ENCODE results near the gene GSN. TPM values are rescaled to one million over a fixed set of nuclear protein-coding genes. Genes with fewer than 3 reads are reported as not detected.

Gene GSN
- total and polyA plus RNA-seq, 8 donors: 215 to 909 (median 531) TPM

GRCh38 chr9:121233906-121234831 lies 33.8 kb upstream of the GSN start:
- WGBS, 5 donors: 75 to 88% (median 84%) methylated on average over 11 of the region's 11 CpGs
- DNase-seq: no peak
- no peaks in the 10 kb centered on the region for H3K27me3 ChIP-seq
- TF ChIP-seq EP300 (IDR thresholded peaks at IDR 0.05) (no peak), POLR2A (IDR thresholded peaks at IDR 0.05) (no peak), POLR2AphosphoS5 (IDR thresholded peaks at IDR 0.05) (no peak), CTCF (IDR thresholded peaks at IDR 0.05) (no peak)
- intact Hi-C loops (cut with DNase I; ENCODE audit: low total_unique reads): no loop called here
- H3K9me3 ChIP-seq: no peaks in the 10 kb centered on the region
- H3K27ac ChIP-seq: no peak overlapping the region
- H3K4me1 ChIP-seq: no peaks in the 10 kb centered on the region
- no peak overlapping the region for H3K4me3 ChIP-seq
- peaks cover 0 to 9% (median 0%) of the 10 kb centered on the region in 4 donors for H3K36me3 ChIP-seq

- no peak overlapping the region for H3K27ac ChIP-seq
- DNase-seq: no peak
- 83 to 90% (median 86%) methylated on average over 6 of the region's 6 CpGs for WGBS, 5 donors
- intact Hi-C loops (cut with DNase I; ENCODE audit: low total_unique reads): no loop called here
- H3K9me3 ChIP-seq: no peaks in the 10 kb centered on the region
- no peaks in the 10 kb centered on the region for H3K27me3 ChIP-seq
- no peak overlapping the region for H3K4me3 ChIP-seq
- TF ChIP-seq POLR2A (IDR thresholded peaks at IDR 0.05): no peak
- H3K36me3 ChIP-seq: peaks cover 0 to 9% (median 0%) of the 10 kb centered on the region in 4 donors
- H3K4me1 ChIP-seq: no peaks in the 10 kb centered on the region
Observed at GRCh38 chr9:121234832-121235161, 33.2 kb upstream of the GSN start.

GRCh38 chr9:121235512-121235911 lies 32.5 kb upstream of the GSN start:
- Histone ChIP-seq H3K36me3 (peaks cover 0 to 9% (median 0%) of the 10 kb centered on the region in 4 donors), H3K4me1 (no peaks in the 10 kb centered on the region), H3K9me3 (no peaks in the 10 kb centered on the region), H3K27me3 (no peaks in the 10 kb centered on the region), H3K27ac (no peak overlapping the region), H3K4me3 (no peak overlapping the region)
- DNase-seq: no peak
- intact Hi-C loops (cut with DNase I; ENCODE audit: low total_unique reads): no loop called here
- WGBS, 5 donors: 92 to 98% (median 95%) methylated on average over 5 of the region's 5 CpGs
- no peak for TF ChIP-seq POLR2A (IDR thresholded peaks at IDR 0.05)
- TF ChIP-seq POLR2AphosphoS5 (IDR thresholded peaks at IDR 0.05): no peak
- no peak for TF ChIP-seq EP300 (IDR thresholded peaks at IDR 0.05)
- no peak for TF ChIP-seq CTCF (IDR thresholded peaks at IDR 0.05)

- 70 to 82% (median 76%) methylated on average over 3 of the region's 3 CpGs for WGBS, 5 donors
- intact Hi-C loops (cut with DNase I; ENCODE audit: low total_unique reads): no loop called here
- H3K27me3 ChIP-seq: no peaks in the 10 kb centered on the region
- H3K27ac ChIP-seq: no peak overlapping the region
- H3K9me3 ChIP-seq: no peaks in the 10 kb centered on the region
- H3K4me1 ChIP-seq: no peaks in the 10 kb centered on the region
- peaks cover 0 to 3% (median 0%) of the 10 kb centered on the region in 4 donors for H3K36me3 ChIP-seq
- TF ChIP-seq EP300 (IDR thresholded peaks at IDR 0.05): no peak
- no peak for TF ChIP-seq POLR2AphosphoS5 (IDR thresholded peaks at IDR 0.05)
- TF ChIP-seq POLR2A (IDR thresholded peaks at IDR 0.05): no peak
- no peak for TF ChIP-seq CTCF (IDR thresholded peaks at IDR 0.05)
- H3K4me3 ChIP-seq: no peak overlapping the region
- DNase-seq: no peak
Observed at GRCh38 chr9:121237916-121238315, 30.0 kb upstream of the GSN start.

- intact Hi-C loops (cut with DNase I; ENCODE audit: low total_unique reads): no loop called here
- TF ChIP-seq POLR2A (IDR thresholded peaks at IDR 0.05) (no peak), CTCF (IDR thresholded peaks at IDR 0.05) (no peak), EP300 (IDR thresholded peaks at IDR 0.05) (no peak), POLR2AphosphoS5 (IDR thresholded peaks at IDR 0.05) (no peak)
- Histone ChIP-seq H3K27me3 (no peaks in the 10 kb centered on the region), H3K27ac (no peak overlapping the region), H3K4me3 (no peak overlapping the region), H3K9me3 (no peaks in the 10 kb centered on the region), H3K36me3 (peaks cover 0 to 3% (median 0%) of the 10 kb centered on the region in 4 donors), H3K4me1 (no peaks in the 10 kb centered on the region)
- DNase-seq: no peak
- WGBS, 5 donors: 88 to 98% (median 93%) methylated on average over 3 of the region's 3 CpGs
Observed at GRCh38 chr9:121239071-121239470, 28.9 kb upstream of the GSN start.
